Duodenal mucosa (tissue), 2 donors: ENCODE data around the gene ILDR1.
A peak's percentile ranks its signal among the peaks of the same experiment; 100 is the strongest.

Experiments
- H3K27ac ChIP-seq: one replicate; pipeline ENCODE4 v1.7.0; 2013; ENCODE audit warnings: low read depth, low read length
- H3K27me3 ChIP-seq, 2 donors: one replicate each; pipeline ENCODE4 v1.7.0; 2013; ENCODE audit warnings: low read length in 2 of 2, control low read depth in 1 of 2; ENCODE audit not compliant: insufficient read depth in 2 of 2, control insufficient read depth in 1 of 2
- H3K36me3 ChIP-seq, 2 donors: one replicate each; pipeline ENCODE4 v1.7.0; 2013; ENCODE audit warnings: low read length in 2 of 2, control low read depth in 1 of 2; ENCODE audit not compliant: insufficient read depth in 2 of 2, control insufficient read depth in 1 of 2
- H3K4me1 ChIP-seq, 2 donors: one replicate each; pipeline ENCODE4 v1.7.0; 2013; ENCODE audit warnings: low read length in 2 of 2, control low read depth in 1 of 2; ENCODE audit not compliant: insufficient read depth in 2 of 2, control insufficient read depth in 1 of 2
- H3K4me3 ChIP-seq, 2 donors: one replicate each; pipeline ENCODE4 v1.7.0; 2013; ENCODE audit warnings: low read length in 2 of 2, low read depth in 1 of 2
- H3K9ac ChIP-seq, 2 donors: one replicate each; pipeline ENCODE4 v1.7.0; 2013; ENCODE audit warnings: low read length in 2 of 2, low read depth in 1 of 2
- H3K9me3 ChIP-seq, 2 donors: one replicate each; pipeline ENCODE4 v1.7.0; 2013; ENCODE audit warnings: low read length in 2 of 2, control low read depth in 1 of 2; ENCODE audit not compliant: control insufficient read depth in 1 of 2

ILDR1 gene

DNA sequence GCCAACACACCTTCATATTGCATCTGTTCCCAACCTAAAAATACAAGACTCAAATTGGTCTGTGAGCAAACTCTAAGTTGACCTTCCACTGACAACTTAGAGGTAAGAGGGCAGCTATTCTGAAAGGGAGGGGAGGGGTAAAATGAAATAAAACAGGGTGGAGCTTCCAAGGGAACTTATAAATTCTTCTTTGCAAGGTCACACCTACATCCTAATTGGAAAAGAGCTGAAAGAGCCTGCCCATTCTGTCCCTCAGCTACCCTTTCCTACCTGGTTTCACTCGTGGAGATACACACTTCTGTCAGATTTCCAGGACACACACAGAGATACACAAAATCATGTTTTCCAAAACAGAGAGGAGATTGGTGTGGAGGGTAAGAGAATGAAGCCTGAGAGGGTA lies 1.0 kb downstream of the ILDR1 start:
- H3K36me3 ChIP-seq = no peaks in the 10 kb centered on the region
- H3K27me3 ChIP-seq = no peaks in the 10 kb centered on the region
- H3K27ac ChIP-seq = no peak overlapping the region
- peak overlapping the region; percentile 63 for H3K9ac ChIP-seq
- H3K9me3 ChIP-seq = no peaks in the 10 kb centered on the region
- H3K4me3 ChIP-seq = peak overlapping the region; percentile 65 to 73
- peaks cover 7 to 10% of the 10 kb centered on the region in 2 donors for H3K4me1 ChIP-seq

DNA sequence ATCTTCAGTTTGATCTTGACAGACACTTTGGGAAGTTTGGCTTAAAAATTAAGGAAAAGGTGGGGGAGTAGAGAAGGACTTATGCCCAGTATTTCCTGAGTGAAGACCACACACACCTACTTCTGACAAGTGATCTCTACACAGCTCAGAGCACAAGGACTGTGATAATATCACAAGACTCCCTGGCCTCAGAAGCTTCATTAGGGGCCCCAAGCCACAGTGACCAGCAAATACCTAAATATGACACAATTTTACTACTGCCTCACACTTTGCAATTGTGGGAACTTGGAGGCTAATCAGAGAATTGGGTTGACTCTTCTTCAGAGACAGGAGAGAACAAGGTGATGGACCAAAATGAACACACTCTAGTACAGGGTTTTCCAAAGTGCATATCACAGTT lies 2.6 kb downstream of the ILDR1 start:
- Histone ChIP-seq H3K9ac (no peak overlapping the region), H3K4me1 (peaks cover 6 to 7% of the 10 kb centered on the region in 2 donors), H3K27ac (no peak overlapping the region), H3K36me3 (no peaks in the 10 kb centered on the region), H3K4me3 (no peak overlapping the region), H3K9me3 (no peaks in the 10 kb centered on the region), H3K27me3 (no peaks in the 10 kb centered on the region)

DNA sequence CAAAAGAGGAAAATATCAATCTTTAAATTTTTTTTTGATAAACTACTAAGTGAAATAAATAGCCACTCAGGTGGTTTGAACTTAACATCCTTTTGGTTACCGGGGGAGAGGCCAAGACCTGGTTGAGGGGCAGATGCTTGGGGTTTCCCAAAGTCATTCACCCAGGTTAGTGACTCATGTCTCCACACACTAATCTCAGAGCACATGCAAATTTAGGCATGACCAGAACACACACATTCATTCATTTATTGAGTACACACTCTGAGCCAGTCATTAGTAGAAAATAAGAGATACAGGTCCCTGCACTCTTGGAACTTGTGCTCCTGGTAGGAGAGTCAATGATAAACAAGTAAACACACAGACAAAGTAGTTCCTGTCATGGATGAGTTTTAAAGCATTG lies 7.3 kb downstream of the ILDR1 start:
- Histone ChIP-seq H3K36me3 (no peaks in the 10 kb centered on the region), H3K9ac (no peak overlapping the region), H3K9me3 (no peaks in the 10 kb centered on the region), H3K27ac (no peak overlapping the region), H3K4me3 (no peak overlapping the region), H3K4me1 (peaks cover 0 to 4% of the 10 kb centered on the region in 2 donors), H3K27me3 (no peaks in the 10 kb centered on the region)

DNA sequence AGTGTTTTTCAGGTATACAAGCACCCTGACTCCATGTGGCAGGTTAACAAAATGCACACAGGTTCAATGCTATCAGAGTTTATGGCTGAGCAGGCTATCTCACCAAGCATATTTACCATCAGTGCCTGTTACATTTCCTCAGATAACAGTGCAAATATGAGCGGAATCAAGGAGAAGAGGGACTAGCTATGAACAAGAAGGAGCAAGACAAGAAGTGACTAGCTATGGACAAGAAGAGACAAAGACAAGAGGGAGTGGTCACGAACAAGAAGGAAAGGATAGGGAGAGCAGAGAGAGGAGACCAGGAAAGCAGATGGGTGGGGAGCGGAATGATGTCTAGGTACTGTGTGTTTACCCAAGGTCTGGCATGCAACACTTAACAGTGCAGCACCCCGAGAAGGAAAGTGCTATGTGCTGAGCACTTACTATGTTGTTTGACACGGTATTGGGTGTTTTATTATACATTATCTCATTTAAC lies 8.6 kb downstream of the ILDR1 start:
- H3K27ac ChIP-seq = no peak overlapping the region
- no peaks in the 10 kb centered on the region for H3K36me3 ChIP-seq
- no peaks in the 10 kb centered on the region for H3K9me3 ChIP-seq
- no peak overlapping the region for H3K9ac ChIP-seq
- peaks cover 0 to 4% of the 10 kb centered on the region in 2 donors for H3K4me1 ChIP-seq
- H3K4me3 ChIP-seq = no peak overlapping the region
- H3K27me3 ChIP-seq = no peaks in the 10 kb centered on the region

DNA sequence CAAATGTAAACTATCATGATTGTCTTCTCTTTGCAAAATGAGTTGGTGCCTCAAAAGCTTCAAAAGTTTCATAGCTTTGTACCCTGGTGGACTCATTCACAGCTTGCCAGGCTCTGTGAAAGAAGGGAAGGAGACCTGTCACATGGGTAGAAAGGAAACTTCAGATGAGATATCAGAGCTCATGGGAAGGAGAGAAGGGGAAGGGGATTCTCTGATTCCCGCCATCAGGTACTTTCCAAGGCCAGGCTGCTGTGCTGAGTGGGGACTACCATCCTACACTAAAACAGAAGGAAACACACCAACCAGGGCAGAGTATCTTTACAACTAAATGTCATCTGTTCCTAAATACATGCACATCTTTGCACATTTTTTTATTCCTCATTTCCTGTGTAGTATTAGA lies 9.2 kb downstream of the ILDR1 start:
- Histone ChIP-seq H3K9ac (no peak overlapping the region), H3K4me1 (peaks cover 0 to 4% of the 10 kb centered on the region in 2 donors), H3K4me3 (no peak overlapping the region), H3K36me3 (no peaks in the 10 kb centered on the region), H3K27ac (no peak overlapping the region), H3K27me3 (no peaks in the 10 kb centered on the region), H3K9me3 (no peaks in the 10 kb centered on the region)

DNA sequence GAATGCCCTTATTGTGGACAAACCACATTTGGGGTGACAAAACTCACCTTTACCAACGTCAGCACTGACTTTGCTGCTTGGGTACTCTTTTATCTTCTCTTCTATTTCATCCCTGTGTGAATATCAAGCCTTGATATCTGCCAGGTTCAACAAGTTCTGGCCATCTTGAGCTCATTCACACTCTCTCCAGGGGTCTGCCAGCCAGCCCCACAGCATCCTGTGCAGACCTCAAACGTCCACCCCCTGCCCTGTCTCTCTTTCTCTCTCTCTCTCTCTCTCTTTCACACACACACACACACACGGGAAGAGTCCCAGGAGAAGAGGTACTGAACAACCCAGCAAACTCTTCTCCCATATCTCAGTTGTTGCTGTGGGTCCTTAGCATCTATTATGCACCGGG lies 10.7 kb downstream of the ILDR1 start:
- H3K9me3 ChIP-seq = no peaks in the 10 kb centered on the region
- H3K4me3 ChIP-seq = no peak overlapping the region
- H3K9ac ChIP-seq = no peak overlapping the region
- peaks cover 0 to 4% of the 10 kb centered on the region in 2 donors for H3K4me1 ChIP-seq
- no peaks in the 10 kb centered on the region for H3K27me3 ChIP-seq
- no peak overlapping the region for H3K27ac ChIP-seq
- no peaks in the 10 kb centered on the region for H3K36me3 ChIP-seq

DNA sequence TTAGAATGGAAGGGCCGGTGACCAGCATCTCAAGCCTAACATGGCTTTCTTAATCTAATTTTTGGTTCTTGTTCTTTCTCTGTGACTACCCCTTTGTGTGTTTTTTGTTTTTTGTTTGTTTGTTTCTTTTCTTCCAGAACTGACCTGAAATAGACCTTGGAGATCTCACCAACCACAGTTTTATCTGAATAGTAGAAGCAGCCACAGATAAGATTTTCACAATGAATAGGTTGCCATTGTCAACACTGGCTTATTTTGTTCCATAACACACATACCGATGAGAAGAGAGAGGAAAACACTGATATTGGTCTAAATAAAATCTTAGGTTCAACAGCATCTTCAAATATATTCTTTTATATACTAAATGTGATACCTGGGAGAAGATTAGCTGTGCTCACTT lies 11.5 kb downstream of the ILDR1 start:
- Histone ChIP-seq H3K9me3 (no peaks in the 10 kb centered on the region), H3K4me1 (peaks cover 0 to 4% of the 10 kb centered on the region in 2 donors), H3K27me3 (no peaks in the 10 kb centered on the region), H3K4me3 (no peak overlapping the region), H3K36me3 (no peaks in the 10 kb centered on the region), H3K9ac (no peak overlapping the region), H3K27ac (no peak overlapping the region)

DNA sequence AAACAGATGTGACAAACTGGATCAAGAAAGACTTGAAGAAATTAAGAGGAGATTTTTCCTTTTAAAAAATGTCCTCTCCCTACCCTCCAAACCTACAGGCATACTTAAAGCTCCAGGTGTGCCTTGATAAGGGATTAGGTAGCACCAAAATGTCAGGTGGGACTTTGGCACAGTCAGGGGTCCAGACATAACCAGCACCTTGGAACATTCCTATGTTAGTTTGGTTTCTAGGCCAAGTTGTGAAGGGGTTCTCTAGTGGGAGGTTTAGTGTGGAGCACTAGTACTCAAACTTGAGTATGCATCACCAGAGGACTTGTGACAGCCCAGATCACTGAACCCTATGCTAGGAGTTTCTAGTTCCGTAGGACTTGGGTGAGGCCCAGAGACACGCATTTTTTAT lies 13.9 kb downstream of the ILDR1 start:
- no peaks in the 10 kb centered on the region for H3K9me3 ChIP-seq
- no peak overlapping the region for H3K9ac ChIP-seq
- no peaks in the 10 kb centered on the region for H3K27me3 ChIP-seq
- H3K4me1 ChIP-seq = peaks cover 0 to 4% of the 10 kb centered on the region in 2 donors
- no peaks in the 10 kb centered on the region for H3K36me3 ChIP-seq
- H3K4me3 ChIP-seq = no peak overlapping the region
- H3K27ac ChIP-seq = no peak overlapping the region

DNA sequence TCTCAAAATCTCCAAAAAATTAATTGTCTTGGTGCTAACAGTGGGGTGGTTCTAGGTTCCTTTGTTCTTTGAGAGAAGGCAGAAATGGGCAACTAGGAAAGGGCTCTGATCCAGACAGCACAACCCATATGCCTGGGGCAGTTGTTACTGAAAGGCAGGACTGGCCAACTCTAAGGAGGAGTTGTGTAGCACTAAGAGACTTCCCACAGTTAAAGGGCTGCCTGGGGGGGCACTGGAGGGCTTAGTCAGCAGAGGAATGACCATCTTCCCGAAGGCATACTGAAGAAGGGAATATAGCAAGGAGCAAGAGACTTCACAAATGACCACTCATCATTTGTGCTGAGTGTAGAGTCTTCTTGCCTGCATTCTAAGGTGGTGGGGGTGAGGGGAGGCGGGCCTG lies 15.8 kb downstream of the ILDR1 start:
- H3K4me3 ChIP-seq = no peak overlapping the region
- H3K36me3 ChIP-seq = no peaks in the 10 kb centered on the region
- H3K9me3 ChIP-seq = no peaks in the 10 kb centered on the region
- H3K27me3 ChIP-seq = no peaks in the 10 kb centered on the region
- H3K4me1 ChIP-seq = peaks cover 0 to 4% of the 10 kb centered on the region in 2 donors
- H3K9ac ChIP-seq = no peak overlapping the region
- H3K27ac ChIP-seq = no peak overlapping the region

DNA sequence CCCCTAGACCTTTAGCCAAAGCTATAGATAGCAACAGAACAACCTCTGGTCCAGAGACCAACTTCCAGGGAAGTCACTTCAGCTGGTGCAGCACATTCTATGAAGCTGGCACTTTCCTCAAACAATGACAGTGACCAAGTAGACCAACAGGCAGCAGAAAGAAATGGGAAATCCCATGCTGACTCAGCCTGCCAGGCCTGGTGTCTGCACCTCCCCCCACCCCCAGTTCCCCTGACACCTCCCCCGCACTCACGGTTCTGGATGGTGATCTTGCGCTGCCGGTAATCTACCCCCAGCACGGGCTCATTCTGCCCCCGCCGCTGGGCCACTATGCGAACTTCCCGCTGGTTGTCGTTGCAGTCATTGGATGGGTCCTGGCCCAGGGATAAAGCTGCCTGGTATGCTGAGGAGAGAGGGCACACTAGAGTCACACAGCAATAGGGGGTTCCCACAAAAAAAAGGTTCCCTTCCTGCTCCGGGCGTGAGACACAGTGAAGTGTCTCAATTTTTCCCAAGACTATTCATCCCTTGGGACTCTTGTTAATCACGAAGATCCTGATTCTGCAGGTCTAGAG lies 17.0 kb downstream of the ILDR1 start:
- Histone ChIP-seq H3K27me3 (no peaks in the 10 kb centered on the region), H3K27ac (no peak overlapping the region), H3K9ac (no peak overlapping the region), H3K4me1 (peaks cover 0 to 4% of the 10 kb centered on the region in 2 donors), H3K9me3 (no peaks in the 10 kb centered on the region), H3K4me3 (no peak overlapping the region), H3K36me3 (peaks cover 0 to 8% of the 10 kb centered on the region in 2 donors)

DNA sequence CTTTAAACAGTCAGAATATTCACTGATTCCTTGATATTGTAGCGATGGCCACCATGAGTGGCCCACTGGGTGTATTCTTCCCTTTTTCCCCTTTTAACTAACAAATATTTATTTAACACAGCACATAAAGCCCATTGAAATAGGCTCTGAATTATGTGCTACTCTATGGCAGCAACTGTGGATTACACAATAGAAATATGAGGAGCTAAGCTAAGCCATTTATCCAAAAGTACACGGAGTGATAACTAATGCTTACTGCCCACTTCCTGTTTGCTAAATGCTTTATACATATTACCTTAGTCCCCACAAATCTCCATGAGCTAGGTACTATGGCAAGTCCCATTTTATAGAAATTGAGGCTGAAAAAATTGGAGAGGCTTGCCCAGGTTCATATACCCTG lies 17.9 kb downstream of the ILDR1 start:
- Histone ChIP-seq H3K9me3 (no peaks in the 10 kb centered on the region), H3K36me3 (peaks cover 0 to 8% of the 10 kb centered on the region in 2 donors), H3K4me3 (no peak overlapping the region), H3K27me3 (no peaks in the 10 kb centered on the region), H3K27ac (no peak overlapping the region), H3K9ac (no peak overlapping the region), H3K4me1 (peaks cover 0 to 4% of the 10 kb centered on the region in 2 donors)
